Measurements from ENCODE around the gene STIM1.
"Not testable (repeated sequence)": the region's sequence is repeated elsewhere in the genome, so short reads cannot be mapped to it uniquely, and the experiment has no call there.

STIM1 gene

GRCh38 chr11:4084406-4085125 lies 229.1 kb downstream of the STIM1 start:
- DNase-seq: no peak

- no peak for DNase-seq
Observed at GRCh38 chr11:4085575-4085974, 230.1 kb downstream of the STIM1 start.

GRCh38 chr11:4086575-4087353 lies 231.3 kb downstream of the STIM1 start:
- no peak for DNase-seq

- DNase-seq: no peak
Observed at GRCh38 chr11:4087551-4087950, 232.1 kb downstream of the STIM1 start.

- DNase-seq: no peak
Observed at GRCh38 chr11:4090258-4090657, 234.8 kb downstream of the STIM1 start.

- no peak for DNase-seq
Observed at GRCh38 chr11:4092026-4092425, 236.6 kb downstream of the STIM1 start.

- no peak for DNase-seq
Observed at GRCh38 chr11:4093519-4094347, 238.3 kb downstream of the STIM1 start.

GRCh38 chr11:4094348-4095291 lies 239.2 kb downstream of the STIM1 start, which contains the start of gene RRM1:
TSS of gene RRM1 (plus strand) at chr11:4094799. CDS start at chr11:4095013, 214 bp downstream.
- peak; percentile 91 for DNase-seq

- peak; percentile 35 for DNase-seq
Observed at GRCh38 chr11:4095509-4096230, 240.2 kb downstream of the STIM1 start.

GRCh38 chr11:4098026-4098621 lies 242.7 kb downstream of the STIM1 start:
- no peak for DNase-seq

- DNase-seq: no peak
Observed at GRCh38 chr11:4102711-4103110, 247.2 kb downstream of the STIM1 start.

GRCh38 chr11:4103269-4103668 lies 247.8 kb downstream of the STIM1 start:
- DNase-seq: no peak

GRCh38 chr11:4105916-4106315 lies 250.5 kb downstream of the STIM1 start:
- DNase-seq: no peak

- DNase-seq: no peak
Observed at GRCh38 chr11:4111834-4112233, 256.4 kb downstream of the STIM1 start.

- no peak for DNase-seq
Observed at GRCh38 chr11:4115128-4115527, 259.7 kb downstream of the STIM1 start.

- peak; percentile 28 for DNase-seq
Observed at GRCh38 chr11:4118107-4118506, 262.6 kb downstream of the STIM1 start.

GRCh38 chr11:4123218-4123617 lies 267.8 kb downstream of the STIM1 start:
- no peak for DNase-seq

GRCh38 chr11:4125141-4125540 lies 269.7 kb downstream of the STIM1 start:
- DNase-seq: no peak

GRCh38 chr11:4127357-4127756 lies 271.9 kb downstream of the STIM1 start:
- no peak for DNase-seq

- DNase-seq: not testable (repeated sequence)
Observed at GRCh38 chr11:4130219-4130618, 274.8 kb downstream of the STIM1 start.

GRCh38 chr11:4134806-4135205 lies 279.3 kb downstream of the STIM1 start:
- DNase-seq: peak; percentile 93
